GM21737 (cell line): ENCODE data around the gene OR6K2.

ENCODE experiments used
- ATAC-seq: cut with Tn5 transposase; IDR thresholded peaks from one replicate; pipeline ENCODE4 v1.9.1; 2021; ENCODE audit warnings: mild to moderate bottlenecking, moderate library complexity; ENCODE audit not compliant: unreplicated experiment

Gene OR6K2

GRCh38 chr1:158686111-158687009, 14.1 kb downstream of the OR6K2 start, which contains the start of gene SPTA1:
Gene SPTA1 (minus strand): TSS chr1:158686715. CDS start chr1:158686517, 198 bp downstream.
- no peak for ATAC-seq

GRCh38 chr1:158685085-158685484, 15.4 kb downstream of the OR6K2 start:
- no peak for ATAC-seq

- ATAC-seq: no peak
Observed at GRCh38 chr1:158681606-158682005, 18.8 kb downstream of the OR6K2 start.

GRCh38 chr1:158679289-158679688, 21.2 kb downstream of the OR6K2 start:
- no peak for ATAC-seq

- no peak for ATAC-seq
Observed at GRCh38 chr1:158675563-158676323, 24.7 kb downstream of the OR6K2 start.

GRCh38 chr1:158674302-158674701, 26.1 kb downstream of the OR6K2 start:
- ATAC-seq: no peak

- no peak for ATAC-seq
Observed at GRCh38 chr1:158666037-158666436, 34.4 kb downstream of the OR6K2 start.

- ATAC-seq: no peak
Observed at GRCh38 chr1:158654571-158654970, 45.9 kb downstream of the OR6K2 start.

- ATAC-seq: no peak
Observed at GRCh38 chr1:158654086-158654485, 46.4 kb downstream of the OR6K2 start.

GRCh38 chr1:158652721-158653334, 47.6 kb downstream of the OR6K2 start:
- no peak for ATAC-seq
